GM12865 (cell line): ENCODE data around the gene FCHSD2.
A peak's percentile ranks its signal among the peaks of the same experiment; 100 is the strongest.
"Not testable (repeated sequence)": the region's sequence is repeated elsewhere in the genome, so short reads cannot be mapped to it uniquely, and the experiment has no call there.

ENCODE experiments used
- DNase-seq: peaks from one replicate; pipeline ENCODE4 v3.0.0; 2010; ENCODE audit warnings: low read depth
- H3K4me3 ChIP-seq: 2 replicates; pipeline ENCODE4 v1.5.1; 2011; ENCODE audit warnings: mild to moderate bottlenecking, low read depth, low read length, control low read depth
- CTCF ChIP-seq: IDR thresholded peaks from 2 replicates; pipeline ENCODE4 v1.5.1; 2011; ENCODE audit warnings: low read length, control low read depth, low read depth, inconsistent platforms; ENCODE audit not compliant: insufficient read depth; ENCODE audit errors: missing control alignments

FCHSD2 gene

DNA sequence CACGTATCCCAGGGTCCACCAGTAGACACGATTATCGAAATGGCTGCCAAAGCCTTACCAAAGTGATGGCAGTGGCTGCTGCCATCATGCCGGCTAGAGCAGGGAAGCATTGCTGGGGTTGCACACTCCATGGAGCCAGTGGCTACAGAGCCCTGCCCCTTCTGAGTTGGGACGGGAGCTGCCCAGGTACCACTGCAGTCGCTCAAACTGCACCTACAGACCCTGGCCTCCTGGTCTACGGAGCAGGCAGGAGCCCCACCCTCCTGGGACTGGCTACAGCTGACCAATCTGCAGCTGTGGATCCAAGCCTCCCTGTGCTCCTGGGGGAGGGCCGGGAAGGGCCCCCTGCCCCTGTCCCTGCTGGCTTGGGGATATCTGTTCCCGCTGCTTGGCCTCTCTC lies 216.5 kb downstream of the FCHSD2 start:
- H3K4me3 ChIP-seq, result no peak overlapping the region
- DNase-seq, result no peak
- TF ChIP-seq CTCF, result no peak

GRCh38 chr11:72924568-72925190 lies 217.4 kb downstream of the FCHSD2 start:
- H3K4me3 ChIP-seq, result no peak overlapping the region
- peak; percentile 46 for TF ChIP-seq CTCF
- DNase-seq, result peak; percentile 47

DNA sequence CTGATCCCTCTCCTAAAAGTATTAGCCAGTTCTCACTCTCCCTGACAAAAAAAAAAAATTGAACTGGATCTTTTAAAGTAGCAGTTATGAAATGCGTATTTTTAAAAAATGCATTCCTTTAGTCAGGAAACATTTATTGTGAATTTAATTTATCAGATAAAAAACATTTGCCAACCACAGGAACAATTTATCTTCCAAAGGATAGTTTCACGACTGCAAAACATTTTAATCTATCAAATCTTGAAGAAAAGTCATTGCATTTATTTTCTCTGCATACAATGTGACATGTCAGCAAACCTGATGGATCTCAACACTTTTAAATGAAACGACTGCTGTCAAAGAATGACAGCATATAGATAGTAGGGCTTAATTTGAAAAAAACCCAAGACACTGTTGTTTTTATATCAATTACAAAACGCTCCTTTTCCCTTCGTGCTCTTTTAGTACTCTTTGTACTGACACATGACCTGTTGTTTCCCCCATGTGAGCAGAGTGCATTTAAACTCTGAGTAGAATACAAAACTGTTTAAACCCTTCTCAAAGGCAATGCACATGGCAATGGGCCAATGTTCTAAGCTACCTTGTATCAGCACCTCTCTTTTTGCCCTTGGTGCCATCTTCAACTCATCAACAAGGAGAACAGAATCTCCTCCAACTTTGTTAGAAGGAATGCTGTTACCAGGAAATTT lies 220.9 kb downstream of the FCHSD2 start:
- no peak for DNase-seq
- no peak for TF ChIP-seq CTCF
- H3K4me3 ChIP-seq, result no peak overlapping the region

DNA sequence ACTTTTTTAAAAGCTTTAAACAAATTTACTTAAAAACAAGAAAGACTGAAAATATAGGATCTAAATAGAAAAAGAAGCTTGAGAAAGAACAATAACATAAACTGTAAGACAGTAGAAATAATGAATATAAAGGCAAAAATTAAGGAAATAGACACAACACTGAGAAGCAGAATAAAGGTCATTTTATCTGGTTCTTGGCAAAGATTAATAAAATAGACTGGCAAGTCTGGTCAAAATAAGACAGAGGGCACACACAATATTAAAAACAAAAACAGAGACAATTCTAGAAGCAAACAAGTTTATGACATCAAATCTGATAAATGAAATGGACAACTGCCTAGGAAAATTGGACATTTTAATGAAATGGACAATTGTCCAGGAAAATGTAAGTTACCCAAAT lies 222.1 kb downstream of the FCHSD2 start:
- DNase-seq, result no peak
- no peak for TF ChIP-seq CTCF
- no peak overlapping the region for H3K4me3 ChIP-seq

DNA sequence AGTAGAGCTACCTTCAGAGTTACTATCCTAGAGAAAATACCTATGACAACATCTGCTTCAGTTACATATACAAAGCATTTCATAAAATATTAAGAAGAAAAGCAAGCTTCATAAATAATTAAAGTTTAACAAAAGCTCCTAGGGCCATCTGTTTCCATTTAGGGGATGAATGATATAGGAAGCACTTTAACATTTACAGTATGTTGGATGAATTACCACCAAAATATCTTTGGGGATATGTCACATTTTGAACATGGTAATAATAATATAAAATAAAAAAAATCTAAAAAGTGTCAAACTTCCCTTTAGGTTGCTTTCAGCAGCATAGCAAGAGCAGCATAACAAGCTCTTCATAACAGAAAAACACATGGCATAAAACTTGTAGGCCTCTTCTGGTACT lies 223.3 kb downstream of the FCHSD2 start:
- no peak for DNase-seq
- H3K4me3 ChIP-seq, result no peak overlapping the region
- no peak for TF ChIP-seq CTCF

- no peak overlapping the region for H3K4me3 ChIP-seq
- DNase-seq, result no peak
- no peak for TF ChIP-seq CTCF
These were observed 229.9 kb downstream of the FCHSD2 start for GRCh38 chr11:72912253-72912652.

DNA sequence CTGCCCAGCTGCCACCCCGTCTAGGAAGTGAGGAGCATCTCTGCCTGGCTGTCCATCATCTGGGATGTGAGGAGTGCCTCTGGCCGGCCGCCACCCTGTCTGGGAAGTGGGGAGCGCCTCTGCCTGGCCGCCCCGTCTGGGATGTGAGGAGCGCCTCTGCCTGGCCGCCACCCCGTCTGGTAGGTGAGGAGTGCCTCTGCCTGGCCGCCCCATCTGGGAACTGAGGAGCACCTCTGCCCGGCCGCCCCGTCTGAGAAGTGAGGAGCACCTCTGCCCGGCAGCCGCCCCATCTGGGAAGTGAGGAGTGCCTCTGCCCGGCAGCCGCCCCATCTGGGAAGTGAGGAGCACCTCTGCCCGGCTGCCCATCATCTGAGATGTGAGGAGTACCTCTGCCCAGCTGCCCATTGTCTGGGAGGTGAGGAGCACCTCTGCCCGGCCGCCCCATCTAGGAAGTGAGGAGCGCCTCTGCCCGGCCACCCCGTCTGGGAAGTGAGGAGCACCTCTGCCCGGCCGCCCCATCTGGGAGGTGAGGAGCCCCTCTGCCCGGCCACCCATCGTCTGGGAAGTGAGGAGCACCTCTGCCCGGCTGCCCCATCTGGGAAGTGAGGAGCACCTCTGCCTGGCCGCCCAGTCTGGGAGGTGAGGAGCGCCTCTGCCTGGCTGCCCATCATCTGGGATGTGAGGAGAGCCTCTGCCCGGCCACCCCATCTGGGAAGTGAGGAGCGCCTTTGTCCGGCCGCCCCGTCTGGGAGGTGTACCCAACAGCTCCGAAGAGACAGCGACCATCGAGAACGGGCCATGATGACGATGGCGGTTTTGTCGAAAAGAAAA lies 232.3 kb downstream of the FCHSD2 start:
- not testable (repeated sequence) for H3K4me3 ChIP-seq, DNase-seq
